ENCODE results near the gene LDHAL6B. TPM values are rescaled to one million over a fixed set of nuclear protein-coding genes. Genes with fewer than 3 reads are reported as not detected.

LDHAL6B gene
- total RNA-seq, 3 donors from 2014 or later = not detected

DNA sequence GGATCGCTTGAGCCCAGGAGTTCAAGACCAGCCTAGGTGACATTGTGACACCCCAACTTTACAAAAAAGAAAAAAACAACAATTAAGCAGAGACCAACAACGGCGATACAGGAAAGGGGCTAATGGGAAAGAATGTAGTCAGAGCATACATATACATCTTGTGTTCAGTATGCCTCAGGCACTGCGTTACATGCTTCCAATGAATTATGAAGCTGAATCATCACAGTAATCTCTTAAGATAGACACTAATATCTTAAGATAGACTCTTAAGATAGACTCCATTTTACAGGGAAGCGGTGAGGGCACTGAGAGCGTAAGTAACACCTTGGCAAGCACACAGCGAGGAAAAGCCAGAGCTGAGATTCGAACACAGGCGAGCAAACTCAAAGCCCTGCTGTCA is 6.1 kb upstream of the LDHAL6B start:
- H3K9me3 ChIP-seq = no peaks in the 10 kb centered on the region
- no peaks in the 10 kb centered on the region for H3K4me1 ChIP-seq (ENCODE audit: low read depth)
- H3K36me3 ChIP-seq (ENCODE audit: low read depth) = no peaks in the 10 kb centered on the region
- H3K4me3 ChIP-seq = no peak overlapping the region
- intact Hi-C loops (cut with DNase I, micrococcal nuclease) = no loop called here
- TF ChIP-seq, protein P1, sequence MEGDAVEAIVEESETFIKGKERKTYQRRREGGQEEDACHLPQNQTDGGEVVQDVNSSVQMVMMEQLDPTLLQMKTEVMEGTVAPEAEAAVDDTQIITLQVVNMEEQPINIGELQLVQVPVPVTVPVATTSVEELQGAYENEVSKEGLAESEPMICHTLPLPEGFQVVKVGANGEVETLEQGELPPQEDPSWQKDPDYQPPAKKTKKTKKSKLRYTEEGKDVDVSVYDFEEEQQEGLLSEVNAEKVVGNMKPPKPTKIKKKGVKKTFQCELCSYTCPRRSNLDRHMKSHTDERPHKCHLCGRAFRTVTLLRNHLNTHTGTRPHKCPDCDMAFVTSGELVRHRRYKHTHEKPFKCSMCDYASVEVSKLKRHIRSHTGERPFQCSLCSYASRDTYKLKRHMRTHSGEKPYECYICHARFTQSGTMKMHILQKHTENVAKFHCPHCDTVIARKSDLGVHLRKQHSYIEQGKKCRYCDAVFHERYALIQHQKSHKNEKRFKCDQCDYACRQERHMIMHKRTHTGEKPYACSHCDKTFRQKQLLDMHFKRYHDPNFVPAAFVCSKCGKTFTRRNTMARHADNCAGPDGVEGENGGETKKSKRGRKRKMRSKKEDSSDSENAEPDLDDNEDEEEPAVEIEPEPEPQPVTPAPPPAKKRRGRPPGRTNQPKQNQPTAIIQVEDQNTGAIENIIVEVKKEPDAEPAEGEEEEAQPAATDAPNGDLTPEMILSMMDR (IDR thresholded peaks at IDR 0.05) = no peak
- ATAC-seq (no peak), DNase-seq (no peak)

DNA sequence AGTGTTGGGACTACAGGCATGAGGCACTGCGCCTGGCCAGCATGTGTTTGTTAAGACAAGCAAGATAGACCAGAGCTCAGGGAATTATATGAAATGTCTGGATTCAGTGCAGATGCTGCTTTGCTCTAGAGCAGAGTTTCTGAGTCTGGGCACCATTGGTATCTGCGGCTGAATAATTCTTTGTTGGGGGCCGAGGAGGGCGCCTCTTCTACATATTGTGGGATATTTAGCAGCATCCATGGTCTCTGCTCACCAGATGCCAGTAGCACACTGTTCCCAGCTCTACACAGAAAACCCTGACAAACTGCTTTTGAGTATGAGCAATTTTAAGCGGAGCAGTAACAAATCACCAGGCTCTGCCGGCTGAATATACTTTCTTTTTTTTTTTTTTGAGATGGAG is 3.6 kb upstream of the LDHAL6B start:
- DNase-seq = no peak
- H3K36me3 ChIP-seq (ENCODE audit: low read depth) = no peaks in the 10 kb centered on the region
- no peaks in the 10 kb centered on the region for H3K9me3 ChIP-seq
- intact Hi-C loops (cut with DNase I, micrococcal nuclease) = no loop called here
- H3K4me1 ChIP-seq (ENCODE audit: low read depth) = no peaks in the 10 kb centered on the region
- H3K4me3 ChIP-seq = no peak overlapping the region
- no peak for ATAC-seq
- TF ChIP-seq, protein P1 (IDR thresholded peaks at IDR 0.05) = no peak

DNA sequence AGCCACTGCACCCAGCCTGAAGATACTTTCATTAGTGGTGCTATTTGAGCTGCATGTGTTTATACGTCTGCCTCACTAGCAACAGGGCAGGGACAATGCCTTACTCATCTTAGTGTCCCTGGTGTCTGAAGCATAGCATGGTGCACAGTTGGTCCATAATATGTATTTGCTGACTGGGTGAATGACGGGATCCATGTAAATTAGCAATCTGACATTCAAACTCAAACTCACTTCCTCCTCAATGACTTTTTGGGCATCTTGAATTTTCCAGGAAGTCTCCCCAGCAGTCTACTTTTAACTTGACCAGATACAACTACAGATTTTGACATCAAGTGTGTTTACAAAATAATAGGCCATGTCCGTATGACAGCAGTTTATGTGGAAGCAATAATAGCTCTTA is 3.0 kb upstream of the LDHAL6B start:
- Histone ChIP-seq H3K4me1 (ENCODE audit: low read depth) (no peaks in the 10 kb centered on the region), H3K4me3 (no peak overlapping the region), H3K9me3 (no peaks in the 10 kb centered on the region), H3K36me3 (ENCODE audit: low read depth) (no peaks in the 10 kb centered on the region)
- no peak for DNase-seq
- no peak for ATAC-seq
- intact Hi-C loops (cut with DNase I, micrococcal nuclease) = no loop called here
- TF ChIP-seq, protein P1 (IDR thresholded peaks at IDR 0.05) = no peak

GRCh38 chr15:59205839-59206622 is 612 bp upstream of the LDHAL6B start:
- TF ChIP-seq, protein P1 (IDR thresholded peaks at IDR 0.05) = no peak

GRCh38 chr15:59208613-59209249 is 2.1 kb downstream of the LDHAL6B start:
- no peak overlapping the region for H3K4me3 ChIP-seq
- H3K36me3 ChIP-seq (ENCODE audit: low read depth) = no peaks in the 10 kb centered on the region
- intact Hi-C loops (cut with DNase I, micrococcal nuclease) = no loop called here
- ATAC-seq (no peak), DNase-seq (no peak)
- no peaks in the 10 kb centered on the region for H3K4me1 ChIP-seq (ENCODE audit: low read depth)
- TF ChIP-seq, protein P1 (IDR thresholded peaks at IDR 0.05) = no peak
- H3K9me3 ChIP-seq = no peaks in the 10 kb centered on the region

More at GRCh38 chr15:59205839-59206622, 612 bp upstream of the LDHAL6B start:
- ATAC-seq (no peak), DNase-seq (no peak)
- Histone ChIP-seq H3K4me1 (ENCODE audit: low read depth) (no peaks in the 10 kb centered on the region), H3K36me3 (ENCODE audit: low read depth) (no peaks in the 10 kb centered on the region), H3K9me3 (no peaks in the 10 kb centered on the region), H3K4me3 (no peak overlapping the region)
- intact Hi-C loops (cut with DNase I, micrococcal nuclease) = no loop called here
